Mucosa of descending colon (tissue), 3 donors: Measurements from ENCODE around the gene HMX2. TPM values are rescaled to one million over a fixed set of nuclear protein-coding genes. Genes with fewer than 3 reads are reported as not detected.

Experiments
- ATAC-seq: fragments of 200-7000 bp; cut with Tn5 transposase; one replicate; pipeline ENCODE4 v1.9.1; 2020; ENCODE audit warnings: mild to moderate bottlenecking, moderate library complexity
- DNase-seq, 3 donors: peaks; one replicate each; pipeline ENCODE4 v3.0.0-alpha.2; 2020
- H3K36me3 ChIP-seq: fragments of 200-600 bp; one replicate; pipeline ENCODE4 v1.8.0; 2021; ENCODE audit warnings: low read depth, mild to moderate bottlenecking
- H3K4me1 ChIP-seq: fragments of 200-600 bp; one replicate; pipeline ENCODE4 v1.8.0; 2021; ENCODE audit warnings: low read depth, mild to moderate bottlenecking
- H3K4me3 ChIP-seq: fragments of 200-600 bp; one replicate; pipeline ENCODE4 v1.8.0; 2021; ENCODE audit warnings: mild to moderate bottlenecking
- H3K9me3 ChIP-seq: fragments of 200-600 bp; one replicate; pipeline ENCODE4 v1.8.0; 2021; ENCODE audit warnings: mild to moderate bottlenecking
- CTCF ChIP-seq: fragments of 200-600 bp; IDR thresholded peaks from one replicate; pipeline ENCODE4 v1.8.0; 2022; ENCODE audit warnings: antibody characterized with exemption, mild to moderate bottlenecking
- intact Hi-C, 2 donors: fragments of 100-400 bp; cut with DNase I in 1 of 2; cut with micrococcal nuclease in 1 of 2; formaldehyde crosslinking; loops; one replicate each; pipeline versions ENCODE4 v1.11.0 to v1.11.1; 2022; cut with DNase I, micrococcal nuclease
- total RNA-seq, 3 donors: library from RNA; stranded (reverse); fragmentation: NEBNext Ultra II Directional in 2 of 3; extraction: Animal tissue kit (Norgen Biotek cat#: 25700) in 2 of 3; gene quantifications; one replicate each; pipeline versions ENCODE4 v1.2.1 to v1.2.4, GENCODE V29; 2021 to 2023
- donor health status: DM: no; HTN: no; CAD: no; lungs with moderate emphysema.
- donor health status: DM: no; HTN: no; CAD: no.
- donor health status: DM: no; HTN: yes; CAD: no.

The HMX2 gene
- total RNA-seq, 3 donors from 2014 or later: 0.17 to 0.25 (median 0.24) TPM

GRCh38 chr10:123109466-123109865 lies 38.5 kb upstream of the HMX2 start:
- ATAC-seq (no peak), DNase-seq (no peak)
- TF ChIP-seq CTCF: no peak
- intact Hi-C loops: no loop called here
- Histone ChIP-seq H3K4me3 (no peak overlapping the region), H3K9me3 (no peaks in the 10 kb centered on the region), H3K4me1 (no peaks in the 10 kb centered on the region), H3K36me3 (no peaks in the 10 kb centered on the region)

- no peak for TF ChIP-seq CTCF
- Histone ChIP-seq H3K9me3 (no peaks in the 10 kb centered on the region), H3K4me1 (no peaks in the 10 kb centered on the region), H3K4me3 (no peak overlapping the region), H3K36me3 (no peaks in the 10 kb centered on the region)
- intact Hi-C loops: no loop called here
- ATAC-seq: peak; percentile 52
- peak in 2 of 3 donors; percentile 38 to 46 for DNase-seq
These were observed 30.1 kb upstream of the HMX2 start for GRCh38 chr10:123117644-123118417.

- H3K9me3 ChIP-seq: no peaks in the 10 kb centered on the region
- H3K4me1 ChIP-seq: no peaks in the 10 kb centered on the region
- DNase-seq (no peak), ATAC-seq (no peak)
- no peaks in the 10 kb centered on the region for H3K36me3 ChIP-seq
- no peak overlapping the region for H3K4me3 ChIP-seq
- TF ChIP-seq CTCF: no peak
- intact Hi-C loops: no loop called here
These were observed 28.9 kb upstream of the HMX2 start for GRCh38 chr10:123119081-123119480.

GRCh38 chr10:123126246-123126645 lies 21.7 kb upstream of the HMX2 start:
- no peaks in the 10 kb centered on the region for H3K36me3 ChIP-seq
- no peak for DNase-seq
- intact Hi-C loops: no loop called here
- H3K9me3 ChIP-seq: no peaks in the 10 kb centered on the region
- no peaks in the 10 kb centered on the region for H3K4me1 ChIP-seq
- ATAC-seq: no peak
- no peak for TF ChIP-seq CTCF
- no peak overlapping the region for H3K4me3 ChIP-seq

GRCh38 chr10:123129618-123130271 lies 18.2 kb upstream of the HMX2 start:
- DNase-seq: no peak
- peak; percentile 67 for ATAC-seq
- TF ChIP-seq CTCF: no peak
- no peaks in the 10 kb centered on the region for H3K9me3 ChIP-seq
- H3K36me3 ChIP-seq: no peaks in the 10 kb centered on the region
- intact Hi-C loops: loop anchor here in 1 of 2 donors (5.0 kb wide), 1 partner anchor 428 kb away; no protein-coding TSS in a partner anchor
- H3K4me3 ChIP-seq: no peak overlapping the region
- H3K4me1 ChIP-seq: peaks cover 10% of the 10 kb centered on the region
